K562 (cell line): ENCODE measurements around the gene ASXL2. TPM values are rescaled to one million over a fixed set of nuclear protein-coding genes. Genes with fewer than 3 reads are reported as not detected.

Source experiments
- E2F4 ChIP-seq: sonication (generic); formaldehyde crosslinking; IDR thresholded peaks from 2 replicates; pipeline ENCODE4 v1.8.0; 2022; ENCODE audit warnings: mild to moderate bottlenecking, low read depth, missing genetic modification reagents
- MEIS2 ChIP-seq: fragments of 450-650 bp; IDR thresholded peaks from 2 replicates; pipeline ENCODE4 v1.6.1; 2014; ENCODE audit warnings: mild to moderate bottlenecking; ENCODE audit not compliant: partially characterized antibody
- SMARCC2 ChIP-seq: fragments of 450-650 bp; IDR thresholded peaks from 2 replicates; pipeline ENCODE4 v1.6.1; 2017; ENCODE audit warnings: antibody characterized with exemption, moderate library complexity, mild to moderate bottlenecking, low read depth
- polyA plus RNA-seq, 8 experiments: library from polyadenylated mRNA; depleted of rRNA in 4 of 8; stranded (reverse) in 5 of 8; unstranded in 3 of 8; fragments of >200 nt; fragmentation: Nextera tagmentation in 2 of 8; fragmentation: Illumina TruSeq in 1 of 8; extraction: Ambion mirVana in 2 of 8; extraction: Trizol in 1 of 8; gene quantifications; 2 replicates each; pipeline versions ENCODE4 v1.2.1 to v1.2.3, GENCODE V29; 2011 to 2014; ENCODE audit warnings: inconsistent platforms in 1 of 8, missing spikeins in 1 of 8
- total RNA-seq, 7 experiments: library from RNA; depleted of rRNA in 6 of 7; stranded (reverse); fragments of >200 nt in 6 of 7; fragmentation: Illumina TruSeq in 2 of 7; extraction: Trizol in 2 of 7; gene quantifications; 2 replicates each; pipeline versions ENCODE4 v1.2.1 to v1.2.3, GENCODE V29; 2011 to 2021; ENCODE audit warnings: low replicate concordance in 1 of 7
- TF ChIP-seq, protein P1 (sequence below): fragments of 450-650 bp; IDR thresholded peaks from 2 replicates; pipeline ENCODE4 v1.6.1; 2016; ENCODE audit warnings: mild to moderate bottlenecking, moderate library complexity

Gene ASXL2
- total and polyA plus RNA-seq, 9 of the 15 experiments (the other 6 are each of a cell fraction or from before 2014, with no cell fraction given) = 2.2 to 25.9 (median 9.0) TPM

DNA sequence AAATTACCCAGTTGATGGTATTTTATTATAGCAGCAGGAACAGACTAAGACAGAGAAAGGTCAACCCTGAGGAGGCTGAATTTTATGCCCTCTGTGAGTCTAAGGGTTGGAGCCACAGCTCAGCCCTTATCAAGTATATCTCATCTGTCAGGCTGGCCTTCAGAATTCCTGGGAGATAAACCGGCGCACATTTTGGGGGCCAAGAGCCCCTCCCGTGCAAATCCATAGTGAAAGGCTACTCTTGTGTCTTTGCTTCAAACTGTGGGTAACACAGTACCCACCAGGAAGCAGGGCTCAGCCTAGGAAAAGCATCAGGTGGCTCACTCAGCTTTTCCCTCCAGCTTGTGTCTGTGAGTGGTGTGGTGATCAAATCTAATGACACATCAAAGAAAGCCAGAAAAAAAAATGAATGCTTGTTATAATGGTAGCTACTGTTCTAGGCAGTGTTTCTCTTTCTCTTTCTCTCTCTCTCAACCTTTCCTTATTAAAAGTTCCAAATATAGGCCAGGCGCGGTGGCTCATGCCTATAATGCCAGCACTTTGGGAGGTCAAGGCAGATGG lies 25.0 kb upstream of the ASXL2 start (continued):
- TF ChIP-seq, protein P1, sequence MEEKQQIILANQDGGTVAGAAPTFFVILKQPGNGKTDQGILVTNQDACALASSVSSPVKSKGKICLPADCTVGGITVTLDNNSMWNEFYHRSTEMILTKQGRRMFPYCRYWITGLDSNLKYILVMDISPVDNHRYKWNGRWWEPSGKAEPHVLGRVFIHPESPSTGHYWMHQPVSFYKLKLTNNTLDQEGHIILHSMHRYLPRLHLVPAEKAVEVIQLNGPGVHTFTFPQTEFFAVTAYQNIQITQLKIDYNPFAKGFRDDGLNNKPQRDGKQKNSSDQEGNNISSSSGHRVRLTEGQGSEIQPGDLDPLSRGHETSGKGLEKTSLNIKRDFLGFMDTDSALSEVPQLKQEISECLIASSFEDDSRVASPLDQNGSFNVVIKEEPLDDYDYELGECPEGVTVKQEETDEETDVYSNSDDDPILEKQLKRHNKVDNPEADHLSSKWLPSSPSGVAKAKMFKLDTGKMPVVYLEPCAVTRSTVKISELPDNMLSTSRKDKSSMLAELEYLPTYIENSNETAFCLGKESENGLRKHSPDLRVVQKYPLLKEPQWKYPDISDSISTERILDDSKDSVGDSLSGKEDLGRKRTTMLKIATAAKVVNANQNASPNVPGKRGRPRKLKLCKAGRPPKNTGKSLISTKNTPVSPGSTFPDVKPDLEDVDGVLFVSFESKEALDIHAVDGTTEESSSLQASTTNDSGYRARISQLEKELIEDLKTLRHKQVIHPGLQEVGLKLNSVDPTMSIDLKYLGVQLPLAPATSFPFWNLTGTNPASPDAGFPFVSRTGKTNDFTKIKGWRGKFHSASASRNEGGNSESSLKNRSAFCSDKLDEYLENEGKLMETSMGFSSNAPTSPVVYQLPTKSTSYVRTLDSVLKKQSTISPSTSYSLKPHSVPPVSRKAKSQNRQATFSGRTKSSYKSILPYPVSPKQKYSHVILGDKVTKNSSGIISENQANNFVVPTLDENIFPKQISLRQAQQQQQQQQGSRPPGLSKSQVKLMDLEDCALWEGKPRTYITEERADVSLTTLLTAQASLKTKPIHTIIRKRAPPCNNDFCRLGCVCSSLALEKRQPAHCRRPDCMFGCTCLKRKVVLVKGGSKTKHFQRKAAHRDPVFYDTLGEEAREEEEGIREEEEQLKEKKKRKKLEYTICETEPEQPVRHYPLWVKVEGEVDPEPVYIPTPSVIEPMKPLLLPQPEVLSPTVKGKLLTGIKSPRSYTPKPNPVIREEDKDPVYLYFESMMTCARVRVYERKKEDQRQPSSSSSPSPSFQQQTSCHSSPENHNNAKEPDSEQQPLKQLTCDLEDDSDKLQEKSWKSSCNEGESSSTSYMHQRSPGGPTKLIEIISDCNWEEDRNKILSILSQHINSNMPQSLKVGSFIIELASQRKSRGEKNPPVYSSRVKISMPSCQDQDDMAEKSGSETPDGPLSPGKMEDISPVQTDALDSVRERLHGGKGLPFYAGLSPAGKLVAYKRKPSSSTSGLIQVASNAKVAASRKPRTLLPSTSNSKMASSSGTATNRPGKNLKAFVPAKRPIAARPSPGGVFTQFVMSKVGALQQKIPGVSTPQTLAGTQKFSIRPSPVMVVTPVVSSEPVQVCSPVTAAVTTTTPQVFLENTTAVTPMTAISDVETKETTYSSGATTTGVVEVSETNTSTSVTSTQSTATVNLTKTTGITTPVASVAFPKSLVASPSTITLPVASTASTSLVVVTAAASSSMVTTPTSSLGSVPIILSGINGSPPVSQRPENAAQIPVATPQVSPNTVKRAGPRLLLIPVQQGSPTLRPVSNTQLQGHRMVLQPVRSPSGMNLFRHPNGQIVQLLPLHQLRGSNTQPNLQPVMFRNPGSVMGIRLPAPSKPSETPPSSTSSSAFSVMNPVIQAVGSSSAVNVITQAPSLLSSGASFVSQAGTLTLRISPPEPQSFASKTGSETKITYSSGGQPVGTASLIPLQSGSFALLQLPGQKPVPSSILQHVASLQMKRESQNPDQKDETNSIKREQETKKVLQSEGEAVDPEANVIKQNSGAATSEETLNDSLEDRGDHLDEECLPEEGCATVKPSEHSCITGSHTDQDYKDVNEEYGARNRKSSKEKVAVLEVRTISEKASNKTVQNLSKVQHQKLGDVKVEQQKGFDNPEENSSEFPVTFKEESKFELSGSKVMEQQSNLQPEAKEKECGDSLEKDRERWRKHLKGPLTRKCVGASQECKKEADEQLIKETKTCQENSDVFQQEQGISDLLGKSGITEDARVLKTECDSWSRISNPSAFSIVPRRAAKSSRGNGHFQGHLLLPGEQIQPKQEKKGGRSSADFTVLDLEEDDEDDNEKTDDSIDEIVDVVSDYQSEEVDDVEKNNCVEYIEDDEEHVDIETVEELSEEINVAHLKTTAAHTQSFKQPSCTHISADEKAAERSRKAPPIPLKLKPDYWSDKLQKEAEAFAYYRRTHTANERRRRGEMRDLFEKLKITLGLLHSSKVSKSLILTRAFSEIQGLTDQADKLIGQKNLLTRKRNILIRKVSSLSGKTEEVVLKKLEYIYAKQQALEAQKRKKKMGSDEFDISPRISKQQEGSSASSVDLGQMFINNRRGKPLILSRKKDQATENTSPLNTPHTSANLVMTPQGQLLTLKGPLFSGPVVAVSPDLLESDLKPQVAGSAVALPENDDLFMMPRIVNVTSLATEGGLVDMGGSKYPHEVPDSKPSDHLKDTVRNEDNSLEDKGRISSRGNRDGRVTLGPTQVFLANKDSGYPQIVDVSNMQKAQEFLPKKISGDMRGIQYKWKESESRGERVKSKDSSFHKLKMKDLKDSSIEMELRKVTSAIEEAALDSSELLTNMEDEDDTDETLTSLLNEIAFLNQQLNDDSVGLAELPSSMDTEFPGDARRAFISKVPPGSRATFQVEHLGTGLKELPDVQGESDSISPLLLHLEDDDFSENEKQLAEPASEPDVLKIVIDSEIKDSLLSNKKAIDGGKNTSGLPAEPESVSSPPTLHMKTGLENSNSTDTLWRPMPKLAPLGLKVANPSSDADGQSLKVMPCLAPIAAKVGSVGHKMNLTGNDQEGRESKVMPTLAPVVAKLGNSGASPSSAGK = no peak
- no peak for TF ChIP-seq E2F4 (CRISPR knock-in tag)
- no peak for TF ChIP-seq SMARCC2
- TF ChIP-seq MEIS2 = peak; percentile 40
